ENCODE results near the gene ANAPC13. TPM values are rescaled to one million over a fixed set of nuclear protein-coding genes. Genes with fewer than 3 reads are reported as not detected.

The ANAPC13 gene
- total and polyA plus RNA-seq, 2 of the 13 experiments (the other 11 are each of a cell fraction or from before 2014, with no cell fraction given), result 48.7 to 69.1 TPM

- TF ChIP-seq ZNF318 (CRISPR knock-in tag; IDR thresholded peaks at IDR 0.05) (no peak; the same call in 1 of the 2 replicates), ZNF678 (CRISPR knock-in tag; IDR thresholded peaks at IDR 0.05) (no peak; the same call in 1 of the 2 replicates), WIZ (CRISPR knock-in tag; IDR thresholded peaks at IDR 0.05) (0 out of 2 replicates have a peak, but pooled peaks have one; percentile 76), USF2 (IDR thresholded peaks at IDR 0.05; ENCODE audit: low read depth, low read length) (peak; percentile 87), USF2 (CRISPR knock-in tag; IDR thresholded peaks at IDR 0.05; ENCODE audit: borderline replicate concordance) (peak; percentile 91; the same call in 1 of the 2 replicates), ZBTB38 (CRISPR knock-in tag; IDR thresholded peaks at IDR 0.05) (no peak; the same call in 1 of the 2 replicates), ZNF775 (CRISPR knock-in tag; IDR thresholded peaks at IDR 0.05; ENCODE audit: borderline replicate concordance) (no peak), ERF (CRISPR knock-in tag; IDR thresholded peaks at IDR 0.05) (no peak; the same call in 1 of the 2 replicates), SKI (IDR thresholded peaks at IDR 0.05; ENCODE audit: partially characterized antibody) (peak; percentile 35), NFYB (CRISPR knock-in tag; IDR thresholded peaks at IDR 0.05) (no peak), CCDC6 (CRISPR knock-in tag; IDR thresholded peaks at IDR 0.05) (peak; percentile 80; the same call in 1 of the 2 replicates), CAMTA2 (CRISPR knock-in tag; IDR thresholded peaks at IDR 0.05; ENCODE audit: borderline replicate concordance) (peak; percentile 62; the same call in 1 of the 2 replicates), YY1 (IDR thresholded peaks at IDR 0.05; ENCODE audit: insufficient read depth, insufficient replicate concordance, low read depth, low read length) (peak; percentile 8), PPARG (CRISPR knock-in tag; conservative IDR thresholded peaks at IDR 0.05) (no peak), ZNF878 (CRISPR knock-in tag; IDR thresholded peaks at IDR 0.05) (peak; percentile 9; the same call in 1 of the 2 replicates), HOMEZ (CRISPR knock-in tag; IDR thresholded peaks at IDR 0.05; ENCODE audit: low read depth) (0 out of 2 replicates have a peak, but pooled peaks have one; percentile 10), ZNF136 (CRISPR knock-in tag; IDR thresholded peaks at IDR 0.05; ENCODE audit: low read depth) (no peak)
Observed at GRCh38 chr3:134485718-134486576, at the start of gene ANAPC13, which contains the start of gene CEP63 (continued).

Measured in HepG2 (cell line).